Measurements from ENCODE around the gene CTBP1. TPM values are rescaled to one million over a fixed set of nuclear protein-coding genes. Genes with fewer than 3 reads are reported as not detected.

The CTBP1 gene
- total RNA-seq, 1 experiment from 2014 or later = 223 TPM

DNA sequence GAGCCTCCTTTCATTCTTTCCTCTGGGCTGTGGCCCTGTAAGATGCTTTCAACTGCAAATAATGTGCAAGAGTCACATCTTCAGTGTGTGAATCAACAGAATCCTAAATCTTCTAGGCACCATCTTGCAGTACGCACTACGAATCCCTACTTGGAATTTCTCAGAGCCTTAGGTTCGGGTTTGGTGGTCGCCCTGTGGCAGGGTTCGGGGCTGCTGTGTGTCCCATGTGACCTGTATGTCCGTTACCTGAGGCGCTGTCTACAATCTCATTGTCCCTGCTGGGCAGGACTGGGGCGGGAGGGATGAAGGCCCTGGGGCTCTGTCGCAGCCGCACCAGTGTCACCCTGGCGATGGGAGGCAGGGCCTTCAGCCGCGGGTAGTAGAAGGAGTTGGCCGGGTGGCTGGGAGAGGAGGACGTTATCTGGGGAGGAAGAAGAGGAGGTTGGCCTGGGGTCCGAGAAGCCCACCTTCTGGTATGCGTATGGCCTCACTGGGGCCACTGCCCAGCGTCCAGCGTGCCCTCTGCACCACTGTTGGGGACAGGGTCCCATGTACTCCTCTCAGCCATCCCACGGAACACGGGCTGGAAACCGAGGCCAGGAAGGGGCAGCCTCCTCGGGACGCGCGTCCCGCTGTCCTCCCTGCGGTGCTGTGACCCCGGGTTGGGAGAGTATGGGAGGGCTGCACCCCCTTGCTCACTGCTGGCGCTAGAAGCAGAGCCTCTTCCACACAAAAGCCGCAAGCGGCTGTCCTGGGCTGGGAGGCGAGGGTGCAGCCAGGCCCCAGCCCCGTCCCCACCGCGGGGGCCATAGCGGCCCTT, 78.6 kb downstream of the CTBP1 start:
- no peak for TF ChIP-seq EZH2phosphoT487 (IDR thresholded peaks at IDR 0.05; ENCODE audit: borderline replicate concordance, low read length)
- no peak for TF ChIP-seq EZH2 (IDR thresholded peaks at IDR 0.05; ENCODE audit: low read length, unreplicated experiment)
- no peak for TF ChIP-seq CTCF (conservative IDR thresholded peaks at IDR 0.05; ENCODE audit: low read depth, low read length)
- ChIA-PET POLR2A (ENCODE audit: unreplicated experiment) (no interaction called here), CTCF (no interaction called here)
- DNase-seq (no peak), ATAC-seq (no peak)
- Histone ChIP-seq H3K4me3 (ENCODE audit: low read length) (no peak overlapping the region), H4K20me1 (ENCODE audit: low read length) (no peaks in the 10 kb centered on the region), H3K4me1 (ENCODE audit: insufficient read depth, low read length) (no peaks in the 10 kb centered on the region), H3K36me3 (ENCODE audit: low read depth, low read length) (no peaks in the 10 kb centered on the region), H3K4me2 (ENCODE audit: low read length) (no peak overlapping the region), H3K27ac (ENCODE audit: low read length) (no peak overlapping the region), H2AFZ (ENCODE audit: low read length) (no peak overlapping the region), H3K9me2 (replicated peaks; ENCODE audit: low read length) (no peaks in the 10 kb centered on the region), H3F3A (ENCODE audit: low read length, unreplicated experiment) (no peaks in the 10 kb centered on the region), H3K79me2 (ENCODE audit: low read length) (no peaks in the 10 kb centered on the region), H3K27me3 (ENCODE audit: low read length) (peaks cover 15% of the 10 kb centered on the region), H3K9ac (ENCODE audit: low read length) (no peak overlapping the region), H3K9me3 (ENCODE audit: low read length) (no peaks in the 10 kb centered on the region)
- intact Hi-C loops (cut with micrococcal nuclease) = no loop called here
- no TSS peak for BruUV-seq (replicated peaks)

DNA sequence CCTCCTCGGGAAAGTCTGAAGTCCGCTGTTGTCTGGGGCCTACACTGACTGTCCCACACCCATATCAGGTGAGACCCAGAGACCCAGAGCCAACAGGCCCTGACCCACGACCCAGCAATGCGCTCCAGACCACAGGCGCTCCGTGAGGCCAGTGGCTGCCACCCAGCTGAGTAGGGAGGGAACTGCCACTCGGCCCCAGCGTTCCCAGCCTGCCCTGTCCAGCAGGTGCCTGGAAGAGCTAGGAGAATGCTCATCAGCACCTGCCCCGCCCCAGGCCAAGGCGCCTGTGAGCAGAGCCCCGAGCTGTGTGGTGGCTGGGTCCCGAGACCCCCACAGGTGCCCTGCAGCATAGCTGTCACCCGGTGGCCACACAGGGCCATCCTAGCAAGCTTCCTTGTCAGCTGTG, 79.2 kb downstream of the CTBP1 start:
- Histone ChIP-seq H3K9me3 (ENCODE audit: low read length) (no peaks in the 10 kb centered on the region), H3K9me2 (replicated peaks; ENCODE audit: low read length) (no peaks in the 10 kb centered on the region), H3K36me3 (ENCODE audit: low read depth, low read length) (no peaks in the 10 kb centered on the region), H4K20me1 (ENCODE audit: low read length) (no peaks in the 10 kb centered on the region), H2AFZ (ENCODE audit: low read length) (no peak overlapping the region), H3K4me1 (ENCODE audit: insufficient read depth, low read length) (no peaks in the 10 kb centered on the region), H3K27me3 (ENCODE audit: low read length) (peaks cover 15% of the 10 kb centered on the region), H3K9ac (ENCODE audit: low read length) (no peak overlapping the region), H3K4me2 (ENCODE audit: low read length) (no peak overlapping the region), H3K27ac (ENCODE audit: low read length) (no peak overlapping the region), H3F3A (ENCODE audit: low read length, unreplicated experiment) (no peaks in the 10 kb centered on the region), H3K4me3 (ENCODE audit: low read length) (no peak overlapping the region), H3K79me2 (ENCODE audit: low read length) (no peaks in the 10 kb centered on the region)
- TF ChIP-seq EZH2 (IDR thresholded peaks at IDR 0.05; ENCODE audit: low read length, unreplicated experiment) (no peak), EZH2phosphoT487 (IDR thresholded peaks at IDR 0.05; ENCODE audit: borderline replicate concordance, low read length) (no peak), CTCF (conservative IDR thresholded peaks at IDR 0.05; ENCODE audit: low read depth, low read length) (no peak)
- DNase-seq = no peak
- CTCF ChIA-PET = no interaction called here
- intact Hi-C loops (cut with micrococcal nuclease) = no loop called here
- POLR2A ChIA-PET (ENCODE audit: unreplicated experiment) = no interaction called here
- BruUV-seq (replicated peaks) = no TSS peak
- no peak for ATAC-seq

GRCh38 chr4:1169171-1169671, 79.7 kb downstream of the CTBP1 start:
- Histone ChIP-seq H3F3A (ENCODE audit: low read length, unreplicated experiment) (no peaks in the 10 kb centered on the region), H3K9ac (ENCODE audit: low read length) (no peak overlapping the region), H3K4me3 (ENCODE audit: low read length) (no peak overlapping the region), H3K27ac (ENCODE audit: low read length) (no peak overlapping the region), H3K79me2 (ENCODE audit: low read length) (no peaks in the 10 kb centered on the region), H3K9me3 (ENCODE audit: low read length) (no peaks in the 10 kb centered on the region), H3K9me2 (replicated peaks; ENCODE audit: low read length) (no peaks in the 10 kb centered on the region), H3K27me3 (ENCODE audit: low read length) (peaks cover 15% of the 10 kb centered on the region), H3K4me1 (ENCODE audit: insufficient read depth, low read length) (no peaks in the 10 kb centered on the region), H3K36me3 (ENCODE audit: low read depth, low read length) (no peaks in the 10 kb centered on the region), H2AFZ (ENCODE audit: low read length) (no peak overlapping the region), H4K20me1 (ENCODE audit: low read length) (no peaks in the 10 kb centered on the region), H3K4me2 (ENCODE audit: low read length) (no peak overlapping the region)
- ChIA-PET CTCF (no interaction called here), POLR2A (ENCODE audit: unreplicated experiment) (interaction anchor here (0.6 kb wide), 1 partner anchor 158 kb away, joined by 16 read pairs; no protein-coding TSS in a partner anchor)
- TF ChIP-seq EZH2 (IDR thresholded peaks at IDR 0.05; ENCODE audit: low read length, unreplicated experiment) (no peak), CTCF (conservative IDR thresholded peaks at IDR 0.05; ENCODE audit: low read depth, low read length) (no peak), EZH2phosphoT487 (IDR thresholded peaks at IDR 0.05; ENCODE audit: borderline replicate concordance, low read length) (no peak)
- ATAC-seq = no peak
- no TSS peak for BruUV-seq (replicated peaks)
- DNase-seq = no peak
- intact Hi-C loops (cut with micrococcal nuclease) = no loop called here

Measured in PC-3 (cell line).